Ecto neural progenitor cell (in vitro differentiated cells): ENCODE data around the gene YTHDF2.
"Not testable (repeated sequence)": the region's sequence is repeated elsewhere in the genome, so short reads cannot be mapped to it uniquely, and the experiment has no call there.

Experiments
- DNase-seq: peaks from one replicate; pipeline ENCODE4 v3.0.0-alpha.2; 2018; ENCODE audit warnings: low spot score

The YTHDF2 gene

DNA sequence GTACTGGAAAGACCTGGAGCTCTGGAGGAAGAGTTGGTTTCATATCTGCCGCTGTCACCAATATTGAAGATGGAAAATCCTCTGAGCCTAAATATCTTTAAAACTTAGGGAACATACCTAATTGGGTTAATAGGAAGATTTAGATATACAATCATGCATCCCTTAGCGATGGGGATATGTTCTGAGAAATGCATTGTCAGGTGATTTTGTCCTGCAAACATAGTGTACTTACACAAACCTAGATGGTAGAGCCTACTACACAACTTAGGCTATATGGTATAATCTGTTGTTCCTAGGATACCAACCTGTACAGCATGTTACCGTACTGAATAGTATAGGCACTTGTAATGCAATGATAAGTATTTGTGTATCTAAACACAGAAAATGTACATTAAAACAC is 22.5 kb downstream of the YTHDF2 start:
- no peak for DNase-seq

DNA sequence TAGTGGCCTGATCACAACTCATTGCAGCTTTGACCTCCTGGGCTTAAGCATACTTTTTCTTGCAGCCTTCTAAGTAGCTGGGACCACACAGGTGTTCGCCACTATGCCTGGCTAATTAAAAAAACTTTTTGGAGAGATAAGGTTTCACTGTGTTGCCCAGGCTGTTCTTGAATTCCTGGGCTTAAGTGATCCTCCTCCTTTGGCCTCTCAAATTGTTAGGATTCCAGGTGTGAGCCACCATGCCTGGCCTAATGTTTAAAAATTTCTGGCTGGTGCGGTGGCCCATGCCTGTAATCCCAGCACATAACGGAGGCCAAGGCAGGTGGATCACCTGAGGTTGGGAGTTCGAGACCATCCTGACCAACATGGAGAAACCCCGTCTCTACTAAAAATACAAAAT is 24.4 kb downstream of the YTHDF2 start:
- no peak for DNase-seq

DNA sequence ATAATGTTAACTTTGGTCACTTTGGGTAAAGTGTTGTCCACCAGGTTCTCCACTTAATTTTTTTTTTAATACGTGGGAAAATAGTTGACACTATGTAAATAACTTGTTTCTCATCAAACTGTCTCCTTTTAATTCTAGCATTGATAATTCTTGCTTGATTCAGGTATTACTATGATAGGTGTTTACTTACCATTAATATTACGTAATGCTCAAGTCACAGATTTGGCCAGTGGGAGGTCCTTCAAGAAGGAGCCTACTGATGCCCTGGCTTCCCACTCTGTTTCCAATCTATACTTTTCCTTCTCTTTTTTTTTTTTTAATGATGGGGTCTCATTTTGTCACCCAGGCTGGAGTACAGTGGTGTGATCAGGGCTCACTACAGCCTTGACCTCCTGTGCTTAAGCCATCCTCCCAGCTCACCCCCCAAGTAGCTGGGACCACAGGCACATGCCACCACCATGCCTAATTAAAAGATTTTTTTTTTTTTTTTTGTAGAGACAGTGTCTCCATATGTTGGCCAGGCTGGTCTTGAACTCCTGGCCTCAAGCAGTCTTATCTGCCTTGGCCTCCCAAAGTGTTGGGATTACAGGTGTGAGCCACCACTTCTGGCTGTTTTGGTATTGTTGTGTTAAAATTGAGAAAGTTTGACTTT is 29.9 kb downstream of the YTHDF2 start:
- no peak for DNase-seq

DNA sequence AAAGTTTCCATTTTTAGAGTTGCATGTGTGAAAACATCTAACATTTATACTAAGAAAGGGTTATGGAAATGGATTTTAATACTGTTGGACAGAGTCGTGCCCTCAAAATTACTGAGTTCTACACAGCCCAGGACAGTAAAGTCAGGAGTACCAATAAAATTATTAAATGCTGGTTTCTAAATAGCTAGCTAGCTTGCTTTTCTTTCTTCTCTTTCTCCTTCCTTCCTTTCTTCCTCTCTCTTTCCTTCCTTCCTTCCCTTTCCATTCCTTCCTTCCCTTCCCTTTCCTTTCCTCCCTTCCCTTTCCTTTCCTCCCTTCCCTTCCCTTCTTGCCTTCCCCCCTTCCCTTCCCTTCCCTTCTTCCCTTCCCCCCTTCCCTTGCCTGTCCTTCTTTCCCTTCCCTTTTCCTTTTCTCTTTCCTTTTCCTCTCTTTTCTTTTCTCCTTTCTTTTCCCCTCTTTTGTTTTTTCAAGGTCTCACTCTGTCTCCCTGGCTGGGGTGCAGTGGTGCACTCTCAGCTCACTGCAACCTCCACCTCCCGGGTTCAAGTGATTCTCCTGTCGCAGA is 33.9 kb downstream of the YTHDF2 start:
- no peak for DNase-seq

DNA sequence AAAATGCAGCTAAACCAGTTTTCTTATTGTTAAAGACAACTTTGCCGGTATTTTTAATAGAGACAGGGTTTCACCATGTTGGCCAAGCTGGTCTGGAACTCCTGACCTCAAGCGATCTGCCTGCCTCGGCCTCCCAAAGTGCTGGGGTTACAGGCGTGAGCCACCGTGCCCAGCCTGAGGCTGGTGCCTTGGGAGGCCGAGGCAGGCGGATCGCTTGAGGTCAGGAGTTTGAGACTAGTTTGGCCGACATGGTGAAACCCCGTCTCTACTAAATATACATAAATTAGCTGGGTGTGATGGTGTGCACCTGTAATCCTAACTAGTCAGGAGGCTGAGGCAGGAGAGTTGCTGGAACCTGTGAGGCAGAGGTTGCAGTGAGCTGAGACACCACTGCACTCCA is 35.2 kb downstream of the YTHDF2 start:
- not testable (repeated sequence) for DNase-seq

DNA sequence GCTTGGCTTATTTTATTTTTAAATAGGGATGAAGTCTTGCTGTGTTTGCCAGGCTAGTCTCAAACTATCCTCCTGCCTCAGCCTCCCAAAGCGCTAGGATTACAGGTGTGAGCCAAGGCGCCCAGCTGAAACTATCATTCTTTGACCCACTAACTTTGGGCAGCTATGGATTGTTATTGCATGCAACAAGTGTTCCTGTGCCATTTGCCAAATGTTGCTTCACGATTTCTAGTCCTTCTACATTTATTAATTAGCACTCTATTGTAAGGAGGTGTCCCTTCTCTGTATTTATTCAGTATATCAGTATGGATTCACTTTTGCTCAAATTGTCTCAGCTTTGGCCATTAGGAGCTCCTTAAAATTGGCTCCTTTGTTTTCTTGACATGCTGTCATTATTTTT is 36.4 kb downstream of the YTHDF2 start:
- no peak for DNase-seq

DNA sequence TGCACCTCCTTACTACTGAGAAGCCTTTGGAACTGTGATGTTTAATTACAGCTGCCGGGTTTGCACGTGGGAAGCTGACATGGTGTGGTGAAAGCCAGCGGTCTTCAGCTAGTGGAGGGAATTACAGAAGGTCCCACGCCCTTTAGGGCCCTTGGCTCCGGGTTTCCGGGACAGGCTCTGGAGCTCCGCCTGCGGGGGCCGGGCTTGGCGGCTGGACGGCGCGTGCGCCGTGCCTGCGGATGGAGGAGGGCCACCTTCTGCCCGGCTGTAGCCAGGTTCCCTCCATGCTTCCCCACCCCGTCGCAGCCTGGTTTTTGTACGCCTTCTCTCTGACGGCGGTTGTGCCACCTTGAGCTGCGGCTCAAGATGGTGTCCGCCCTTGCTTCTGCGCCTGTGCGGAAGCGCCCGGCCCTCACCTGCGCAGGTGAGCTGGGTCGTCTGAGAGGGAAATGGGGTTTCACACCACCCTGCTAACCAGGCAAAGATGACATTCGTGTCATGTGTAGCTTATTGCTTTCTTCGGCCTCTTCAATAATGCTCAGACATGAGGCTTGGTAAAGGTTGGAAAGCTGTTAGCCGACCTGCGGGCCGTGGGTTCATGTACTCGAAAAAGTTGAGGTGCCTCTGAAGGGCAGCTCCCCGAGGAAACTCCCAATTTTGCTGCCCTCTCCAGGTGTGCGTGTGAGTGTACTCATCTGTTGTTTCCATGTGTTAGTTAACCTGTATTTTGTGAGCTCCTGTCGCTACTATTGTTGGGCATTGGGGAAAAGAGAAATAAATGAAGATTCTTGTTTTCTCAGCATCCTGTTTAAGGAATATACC is 38.6 kb downstream of the YTHDF2 start:
- DNase-seq, result peak; percentile 79

DNA sequence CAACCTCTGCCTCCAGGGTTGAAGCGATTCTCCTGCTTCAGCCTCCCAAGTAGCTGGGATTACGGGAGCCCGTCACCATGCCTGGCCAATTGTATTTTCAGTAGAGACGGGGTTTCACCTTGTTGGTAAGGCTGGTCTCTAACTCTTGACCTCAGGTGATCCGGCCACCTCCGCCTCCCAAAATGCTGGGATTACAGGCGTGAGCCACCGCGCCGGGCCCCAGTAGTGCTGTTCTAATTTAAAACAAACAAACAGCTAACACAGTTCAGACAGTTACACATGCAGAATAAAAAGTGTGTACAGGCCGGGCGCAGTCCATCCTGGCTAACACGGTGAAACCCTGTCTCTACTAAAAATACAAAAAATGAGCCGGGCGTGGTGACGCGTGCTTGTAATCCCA is 39.6 kb downstream of the YTHDF2 start:
- no peak for DNase-seq

DNA sequence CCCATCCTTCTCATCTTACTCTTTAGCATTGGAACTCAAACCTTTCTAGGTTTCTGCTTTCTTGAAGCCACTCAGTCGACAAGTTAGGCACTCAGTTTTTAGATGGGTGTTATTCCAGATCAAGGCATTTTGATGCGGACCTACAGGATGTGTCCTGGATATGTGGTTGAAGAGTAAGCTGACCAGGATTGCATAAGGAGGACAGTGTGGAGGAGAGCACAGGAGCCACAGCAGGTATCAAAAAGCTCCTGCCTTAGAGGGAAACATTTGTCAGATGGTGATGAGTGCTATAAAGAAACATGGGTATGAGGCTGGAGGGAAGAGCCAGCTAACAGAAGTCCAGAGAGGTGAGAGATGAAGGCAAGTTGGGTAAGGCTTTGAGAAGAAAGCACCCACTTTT is 41.3 kb downstream of the YTHDF2 start:
- no peak for DNase-seq

DNA sequence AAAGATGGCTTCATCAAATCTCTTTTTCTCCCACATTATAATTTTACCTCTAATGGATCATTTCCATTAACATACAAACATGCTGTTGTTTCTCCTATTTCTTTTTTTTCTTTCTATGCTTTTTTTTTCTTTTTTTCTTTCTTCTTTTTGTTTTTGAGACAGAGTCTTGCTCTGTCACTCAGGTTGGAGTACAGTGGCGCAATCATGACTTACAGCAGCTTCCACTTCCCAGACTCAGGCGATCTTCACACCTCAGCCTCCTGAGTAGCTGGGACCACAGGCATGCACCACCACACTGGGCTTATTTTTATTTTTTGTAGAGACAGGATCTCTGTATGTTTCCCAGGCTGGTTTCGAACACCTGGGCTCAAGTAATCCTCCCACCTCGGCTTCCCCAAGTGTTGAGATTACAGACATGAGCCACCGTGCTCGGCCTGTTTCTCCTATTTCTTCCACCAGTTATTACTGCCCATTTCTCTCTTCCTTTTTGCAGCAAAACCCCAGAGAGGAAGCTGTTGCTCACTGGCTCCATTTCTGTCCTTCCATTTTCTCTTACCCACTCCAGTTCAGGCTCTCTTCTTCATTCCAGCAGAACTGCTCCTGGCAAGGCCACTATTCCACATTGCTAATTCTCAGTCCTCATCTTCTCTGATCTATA is 43.1 kb downstream of the YTHDF2 start:
- DNase-seq, result no peak

DNA sequence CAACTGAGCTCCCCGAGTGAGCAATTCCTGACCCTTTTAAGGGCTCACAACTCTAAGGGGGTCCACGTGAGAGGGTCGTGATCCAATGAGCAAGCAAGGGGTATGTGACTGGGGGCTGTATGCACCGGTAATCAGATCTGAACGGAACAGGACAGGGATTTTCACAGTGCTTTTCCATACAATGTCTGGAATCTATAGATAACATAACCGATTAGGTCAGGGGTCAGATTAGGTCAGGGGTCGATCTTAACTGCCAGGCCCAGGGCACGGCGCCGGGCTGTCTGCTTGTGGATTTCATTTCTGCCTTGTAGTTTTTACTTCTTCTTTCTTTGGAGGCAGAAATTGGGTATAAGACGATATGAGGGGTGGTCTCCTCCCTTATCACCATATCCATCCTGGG is 44.6 kb downstream of the YTHDF2 start:
- DNase-seq, result no peak

DNA sequence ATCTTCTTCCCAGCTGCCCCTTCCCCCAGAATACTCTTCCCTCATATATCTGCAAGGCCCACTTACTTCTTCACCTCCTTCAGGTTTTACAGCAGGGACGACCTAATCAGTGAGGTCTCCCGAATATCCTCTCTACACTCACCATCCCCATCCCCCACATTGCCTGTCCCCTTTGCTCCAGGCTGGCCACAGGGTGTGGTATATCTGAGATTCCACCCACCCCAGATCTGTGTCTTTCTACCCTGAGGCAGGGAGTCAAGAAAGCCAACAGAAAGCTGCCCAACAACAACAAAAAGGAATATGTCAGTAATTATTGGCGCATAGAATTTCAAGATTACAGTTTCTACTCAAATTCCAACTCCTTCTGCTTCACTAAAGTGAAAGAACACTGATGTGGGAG is 45.3 kb downstream of the YTHDF2 start:
- no peak for DNase-seq

DNA sequence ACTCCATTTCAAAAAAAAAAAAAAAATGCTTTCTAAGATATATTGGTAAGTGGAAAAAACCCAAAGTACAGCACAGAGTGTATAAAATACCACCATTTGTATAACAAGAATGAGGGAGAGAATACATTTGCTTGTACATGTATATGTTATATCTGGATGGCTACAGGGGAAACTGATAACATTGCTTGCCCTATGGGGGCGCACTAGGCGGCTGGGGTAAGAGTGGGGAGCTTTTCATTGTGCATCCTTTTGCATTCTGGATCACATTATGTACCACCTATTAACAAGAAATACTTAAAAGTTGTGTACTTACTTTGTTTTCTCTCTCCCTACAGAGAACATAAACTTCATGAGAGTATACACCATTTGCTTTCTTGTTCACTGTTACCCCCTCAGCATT is 46.6 kb downstream of the YTHDF2 start:
- DNase-seq, result no peak

DNA sequence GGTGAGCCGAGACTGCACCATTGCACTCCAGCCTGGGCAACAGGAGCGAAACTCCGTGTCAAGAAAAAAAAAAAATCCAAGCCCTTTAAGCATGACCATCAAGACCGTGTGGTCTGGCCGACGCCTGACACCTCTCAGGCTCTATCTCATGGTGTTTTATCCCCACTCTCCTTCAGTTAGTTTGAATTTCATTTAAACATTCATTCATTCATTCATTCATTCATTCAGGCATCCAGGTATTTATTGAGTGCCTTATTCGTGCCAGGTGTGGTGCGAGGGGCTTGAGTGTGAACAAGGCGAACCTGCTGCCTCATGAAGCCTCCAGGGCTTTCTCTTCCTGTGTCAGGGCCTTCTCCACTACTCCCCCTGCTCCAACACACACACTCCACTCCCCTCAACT is 52.7 kb downstream of the YTHDF2 start:
- no peak for DNase-seq

DNA sequence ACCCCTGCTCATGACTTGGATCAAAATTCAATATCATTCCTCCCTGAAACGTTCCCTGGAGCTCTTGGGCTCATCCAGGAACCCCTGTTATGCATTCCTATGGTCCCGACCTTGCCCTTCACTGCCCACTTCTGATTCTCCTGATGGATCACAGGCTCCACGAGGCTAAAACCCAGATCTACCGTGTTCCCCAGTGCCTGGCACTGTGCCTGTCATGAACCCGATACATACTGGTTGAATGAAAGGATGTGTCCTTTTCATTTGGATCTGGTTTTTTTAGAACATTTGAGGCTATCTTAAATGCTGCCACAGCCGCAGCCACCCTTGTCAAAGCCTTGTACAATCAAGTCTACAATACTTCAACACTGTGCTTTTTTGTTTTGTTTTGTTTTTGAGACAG is 53.1 kb downstream of the YTHDF2 start:
- DNase-seq, result no peak

DNA sequence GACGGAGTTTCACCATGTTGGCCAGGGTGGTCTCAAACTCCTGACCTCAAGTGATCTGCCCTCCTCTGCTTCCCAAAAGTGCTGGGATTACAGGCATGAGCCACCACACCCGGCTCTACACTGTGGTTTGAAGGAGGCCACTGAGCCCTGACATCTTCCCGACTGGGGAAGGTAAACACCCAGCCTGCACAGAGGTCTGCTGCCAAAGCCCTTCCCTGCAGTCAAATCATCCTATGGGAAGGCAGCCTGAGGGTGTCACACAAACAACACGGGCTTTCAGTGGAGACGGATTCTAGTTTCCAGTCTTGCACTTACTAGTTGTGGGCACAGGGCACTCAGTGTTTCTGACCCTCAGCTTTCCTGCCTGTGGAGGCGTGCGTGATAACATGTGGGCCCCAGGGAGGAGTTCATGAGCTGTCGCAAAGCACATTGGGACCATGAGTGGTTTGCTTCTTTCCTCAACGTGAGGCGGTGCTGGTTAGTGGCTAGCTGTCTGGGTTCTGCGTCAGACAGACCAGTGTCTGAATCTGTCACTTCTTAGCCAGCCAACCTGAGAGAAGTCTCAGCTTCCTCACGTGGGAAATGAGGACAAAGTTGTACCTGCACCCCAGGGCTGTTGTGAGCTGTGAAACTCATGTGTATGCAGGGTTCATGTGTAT is 53.8 kb downstream of the YTHDF2 start:
- DNase-seq, result no peak

DNA sequence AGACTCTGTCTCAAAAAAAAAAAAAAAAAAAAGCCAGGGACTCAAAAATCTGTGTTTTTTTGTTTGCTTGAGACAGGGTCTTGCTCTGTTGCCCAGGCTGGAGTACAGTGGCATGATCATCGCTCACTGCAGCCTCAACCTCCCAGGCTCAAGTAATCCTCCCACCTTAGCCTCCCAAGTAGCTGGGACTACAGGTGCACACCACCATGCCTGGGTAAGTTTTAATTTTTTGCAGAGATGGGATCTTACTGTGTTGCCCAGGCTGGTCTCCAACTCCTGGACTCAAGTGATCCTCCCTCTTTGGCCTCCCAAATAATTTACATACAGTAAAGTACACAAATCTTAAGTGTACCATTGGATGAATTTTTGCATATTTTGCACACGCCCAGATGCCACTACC is 55.2 kb downstream of the YTHDF2 start:
- not testable (repeated sequence) for DNase-seq

DNA sequence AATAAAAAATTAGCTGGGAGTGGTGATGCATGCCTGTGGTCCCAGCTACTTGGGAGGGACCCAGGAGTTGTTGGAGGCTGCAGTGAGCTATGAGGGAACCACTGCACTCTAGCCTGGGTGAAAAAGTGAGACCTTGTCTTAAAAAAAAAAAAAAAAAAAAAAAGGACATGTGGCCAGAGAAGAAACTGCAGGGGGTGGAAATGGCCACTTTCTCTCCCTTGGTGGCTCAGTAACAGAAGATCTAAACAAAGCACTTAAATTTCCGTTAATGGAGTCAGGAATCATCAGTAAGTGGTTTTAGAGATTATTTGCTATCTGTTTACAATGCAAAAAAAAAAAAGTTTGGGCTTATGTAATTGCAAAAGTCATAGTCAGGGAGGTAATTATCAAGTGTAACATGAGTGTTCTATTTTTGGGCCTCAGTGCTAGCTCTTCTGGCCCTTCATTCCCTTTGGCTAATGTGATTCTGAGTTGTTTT is 55.9 kb downstream of the YTHDF2 start:
- DNase-seq, result no peak

DNA sequence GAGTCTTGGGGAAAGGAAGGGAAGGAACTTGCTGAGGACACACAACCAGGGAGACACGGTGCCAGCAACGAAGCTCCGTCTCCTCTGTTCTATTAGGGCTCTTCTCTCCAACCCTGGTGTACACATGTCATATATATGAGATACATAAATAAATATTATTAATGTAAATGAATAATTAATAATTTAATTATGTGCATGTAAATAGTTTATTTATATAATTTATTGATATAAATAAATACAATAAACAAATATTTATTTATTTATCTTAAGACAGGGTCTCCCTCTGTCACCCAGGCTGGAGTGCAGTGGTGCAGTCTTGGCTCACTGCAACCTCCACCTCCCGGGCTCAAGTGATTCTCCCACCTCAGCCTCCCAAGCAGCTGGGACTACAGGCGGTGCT is 57.8 kb downstream of the YTHDF2 start:
- DNase-seq, result not testable (repeated sequence)

DNA sequence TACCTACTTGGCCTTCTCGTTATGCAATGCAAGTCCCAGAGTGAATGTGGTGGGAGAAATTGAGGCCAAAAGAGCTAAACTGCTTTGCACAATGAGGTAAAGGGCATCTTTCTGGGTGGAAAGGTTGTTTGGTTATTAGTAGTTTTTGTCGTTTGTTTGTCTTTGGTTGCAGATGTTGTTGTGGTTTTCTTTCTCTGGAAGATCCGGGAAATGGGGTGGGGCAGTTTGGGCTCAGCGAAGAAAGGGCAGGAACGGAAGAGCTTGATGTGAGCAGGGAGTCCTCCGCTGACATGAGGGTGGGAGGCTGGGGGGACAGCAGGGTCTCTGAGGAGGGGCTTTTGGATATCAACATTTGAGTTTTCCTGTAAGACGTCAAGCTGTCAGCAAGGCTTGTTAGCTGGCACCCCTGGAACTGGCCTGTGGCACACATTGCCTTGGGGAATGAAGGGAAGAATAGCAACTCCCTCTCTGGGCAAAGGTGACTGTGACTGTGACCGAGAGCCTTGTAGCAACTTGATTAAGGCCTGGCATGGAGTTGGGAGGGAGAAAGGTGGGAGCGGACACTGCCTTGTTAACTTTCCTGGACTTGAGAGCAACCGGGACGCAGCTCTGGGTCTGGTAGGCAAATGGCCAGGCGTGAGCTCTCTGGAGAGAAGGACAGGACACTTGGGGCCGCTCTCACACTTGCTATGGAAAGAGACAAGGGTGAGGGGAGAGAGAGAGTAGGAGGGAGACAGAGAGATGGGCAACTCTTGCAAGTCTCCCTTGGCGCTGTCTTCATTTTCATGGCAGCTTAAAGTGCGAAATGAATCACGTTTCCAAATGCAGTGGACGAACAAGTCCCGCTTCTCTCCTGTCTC is 59.8 kb downstream of the YTHDF2 start:
- no peak for DNase-seq

DNA sequence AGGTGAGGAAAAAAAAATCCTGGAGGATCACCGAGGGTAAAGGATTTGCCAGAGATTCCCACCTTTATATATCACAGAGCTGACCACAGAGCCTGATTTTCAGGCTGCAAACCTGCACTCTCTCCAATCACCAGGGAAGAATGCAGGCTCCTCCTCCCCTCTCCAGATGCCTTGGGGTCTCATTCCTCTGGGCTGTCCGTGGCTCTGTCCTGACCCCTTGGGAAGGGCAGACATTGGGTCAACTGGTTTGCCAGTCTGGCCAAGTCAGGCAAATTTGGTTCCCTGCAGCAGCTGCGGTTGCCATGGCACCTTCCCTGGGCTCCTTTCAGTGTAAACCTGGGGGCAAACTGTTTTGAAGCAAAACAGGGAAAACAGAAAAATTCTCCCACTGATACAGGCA is 63.6 kb downstream of the YTHDF2 start:
- no peak for DNase-seq
